GM20431 (cell line): ENCODE data around the gene PIEZO1.

Experiments
- in situ Hi-C: fragments of 300-500 bp; cut with MseI, MboI; formaldehyde crosslinking; loops from one replicate; pipeline ENCODE4 v1.15.0; 2020; ENCODE audit warnings: low sequenced_read_pairs; ENCODE audit not compliant: unreplicated experiment

PIEZO1 gene

DNA sequence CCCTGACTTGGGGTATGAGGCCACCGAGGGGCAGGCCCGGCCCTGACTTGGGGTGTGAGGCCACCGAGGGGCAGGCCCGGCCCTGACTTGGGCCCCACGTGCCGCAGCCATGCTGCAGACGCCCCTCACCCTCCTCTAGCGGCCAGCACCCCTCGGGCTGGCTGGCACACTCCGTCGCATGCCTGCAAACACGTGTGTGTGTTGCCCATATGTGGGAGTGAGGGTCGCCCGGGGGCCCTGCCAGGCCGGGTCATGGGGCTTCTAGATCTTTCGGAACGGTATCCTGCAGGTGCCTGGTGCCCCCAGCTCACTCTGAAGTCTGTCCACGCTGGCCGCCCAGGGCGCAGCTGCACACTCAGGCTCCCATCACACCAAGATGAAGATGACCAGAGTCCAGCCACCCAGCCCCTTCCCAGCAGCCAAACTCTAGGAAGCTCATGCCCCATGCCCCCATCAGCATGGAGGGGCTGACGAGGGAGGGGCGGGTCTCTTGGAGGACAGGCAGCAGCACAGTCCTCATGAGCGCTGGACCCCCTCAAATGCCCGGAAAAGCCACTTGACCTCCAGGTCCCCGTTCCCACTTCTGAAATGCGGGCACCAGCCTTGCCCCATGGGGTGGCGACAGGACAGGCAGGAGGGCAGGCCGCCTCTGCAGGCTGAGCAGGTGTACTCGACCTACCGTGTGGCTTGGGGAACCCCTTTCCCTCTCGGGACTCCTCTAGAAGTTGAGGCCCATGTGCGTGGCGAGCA lies 44.9 kb downstream of the PIEZO1 start:
- in situ Hi-C loops: no loop called here

DNA sequence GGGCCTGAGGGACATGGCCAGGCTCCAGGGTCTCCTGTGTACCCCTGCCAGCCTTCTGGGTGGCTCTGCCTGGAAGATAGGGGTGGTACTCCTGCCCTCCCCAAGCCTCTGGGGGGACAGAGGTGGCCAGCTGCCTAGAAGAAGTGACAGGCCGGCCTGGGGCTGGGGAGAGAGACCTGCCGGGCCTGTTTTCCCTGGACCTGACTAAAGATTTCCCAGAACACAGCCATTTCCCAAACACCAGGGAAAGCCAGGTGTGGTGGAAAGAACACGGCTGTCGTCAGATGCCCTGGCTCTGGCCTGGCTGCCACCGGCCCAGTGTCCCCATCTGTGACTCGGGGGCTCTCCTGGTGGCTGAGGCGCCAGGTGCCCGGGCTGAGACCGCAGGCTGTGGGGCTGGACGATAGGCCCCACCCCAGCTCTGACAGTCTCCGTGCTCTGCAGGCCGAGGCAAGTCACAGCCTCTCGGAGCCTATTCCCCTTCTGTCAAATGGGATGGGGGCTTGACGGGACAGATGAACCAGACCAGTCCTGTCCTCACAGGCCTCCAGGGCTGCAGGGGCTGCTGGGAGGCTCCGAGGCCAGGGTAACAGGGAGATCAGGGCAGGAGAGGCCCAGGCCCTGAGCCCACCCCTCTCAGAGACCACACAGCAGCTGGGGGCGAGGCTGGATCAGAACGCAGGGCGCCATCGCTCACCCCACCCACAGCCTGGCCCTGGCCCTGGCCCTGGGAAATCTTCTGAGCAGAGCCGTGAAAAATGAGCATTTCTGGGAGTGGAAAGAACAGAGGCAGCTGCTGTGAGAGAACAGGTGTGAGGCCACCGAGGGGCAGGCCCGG lies 45.7 kb downstream of the PIEZO1 start:
- in situ Hi-C loops: no loop called here

GRCh38 chr16:88738151-88739084 lies 46.6 kb downstream of the PIEZO1 start:
- in situ Hi-C loops: no loop called here

DNA sequence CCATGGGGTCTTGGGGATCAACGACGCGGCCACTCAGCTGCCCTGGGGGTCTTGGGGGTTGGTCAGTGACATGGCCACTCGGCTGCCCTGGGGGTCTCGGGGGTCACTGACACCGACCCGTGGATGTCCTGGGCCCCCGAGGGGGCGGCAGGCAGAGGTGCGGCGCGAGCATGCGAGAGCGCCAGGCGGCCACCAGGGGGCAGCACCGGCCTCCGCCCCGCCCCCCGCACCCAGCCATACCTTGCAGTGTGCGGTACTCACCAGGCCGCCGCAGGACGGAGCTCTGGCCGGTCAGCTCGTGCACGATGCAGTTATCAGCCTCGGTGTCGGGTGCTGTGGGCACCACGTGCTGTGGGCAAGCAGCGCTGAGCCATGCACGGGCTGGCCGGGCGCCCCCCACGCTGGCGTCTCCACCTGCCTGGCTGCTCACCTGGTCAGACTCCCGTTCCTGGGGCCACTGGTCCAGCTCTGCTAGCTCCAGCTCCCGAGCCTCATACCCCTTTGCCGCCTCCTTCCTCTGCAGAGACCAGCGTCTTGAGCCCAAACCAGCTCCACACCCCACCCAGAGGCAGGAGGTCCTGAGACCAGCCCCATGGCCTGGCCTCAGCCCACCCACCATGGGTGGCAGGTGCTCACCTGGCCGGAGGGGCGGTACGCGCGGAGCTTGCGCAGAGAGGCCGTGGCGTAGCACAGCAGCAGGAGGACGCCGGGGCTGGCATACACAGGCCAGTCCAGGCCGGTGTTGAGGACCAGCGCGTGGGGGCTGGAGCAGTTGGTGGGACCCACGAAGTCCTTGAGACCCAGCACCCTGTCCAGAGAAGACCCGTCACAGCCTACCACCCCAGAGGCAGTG lies 47.5 kb downstream of the PIEZO1 start:
- in situ Hi-C loops: no loop called here

- in situ Hi-C loops: no loop called here
Observed at GRCh38 chr16:88736496-88736895, 48.5 kb downstream of the PIEZO1 start.

DNA sequence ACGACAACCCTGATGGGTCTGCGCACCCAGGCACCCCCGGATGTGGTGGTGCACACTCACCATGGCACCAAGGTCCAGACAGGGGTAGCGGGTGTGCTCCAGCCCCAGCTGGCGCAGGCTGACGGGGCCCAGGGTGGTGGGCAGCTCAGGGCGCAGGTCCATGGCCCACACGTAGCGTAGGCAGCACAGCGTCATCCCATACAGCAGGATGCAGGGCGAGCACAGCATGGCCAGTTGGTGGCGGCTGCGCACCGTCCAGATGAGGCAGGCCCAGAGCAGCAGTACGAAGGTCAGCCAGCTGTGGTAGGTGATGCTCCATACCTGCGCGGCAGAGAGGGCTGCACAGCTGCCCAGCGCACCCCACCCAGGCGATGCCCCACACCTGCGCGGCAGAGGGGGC lies 48.9 kb downstream of the PIEZO1 start:
- in situ Hi-C loops: no loop called here

DNA sequence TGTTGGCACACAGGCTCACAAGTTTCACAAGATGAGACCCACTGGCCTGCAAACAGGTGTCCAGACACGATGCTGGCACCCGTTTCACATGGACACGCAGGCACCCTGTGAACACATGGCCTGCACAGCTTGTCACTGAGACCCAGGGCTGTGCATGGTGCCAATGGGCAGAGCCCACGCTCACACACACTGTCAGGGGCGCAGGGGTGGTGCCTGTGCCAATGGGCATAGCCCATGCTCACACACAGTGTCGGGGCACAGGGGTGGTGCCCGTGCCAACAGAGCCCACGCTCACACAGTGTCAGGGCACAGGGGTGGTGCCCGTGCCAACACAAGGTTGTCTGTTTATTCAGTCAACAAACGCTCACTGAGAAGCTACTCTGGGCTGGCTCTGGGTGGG lies 49.4 kb downstream of the PIEZO1 start:
- in situ Hi-C loops: no loop called here

- in situ Hi-C loops: no loop called here
Observed at GRCh38 chr16:88735121-88735520, 49.9 kb downstream of the PIEZO1 start.

- in situ Hi-C loops: no loop called here
Observed at GRCh38 chr16:88734361-88734728, 50.7 kb downstream of the PIEZO1 start.

- in situ Hi-C loops: no loop called here
Observed at GRCh38 chr16:88733630-88734360, 51.2 kb downstream of the PIEZO1 start.

DNA sequence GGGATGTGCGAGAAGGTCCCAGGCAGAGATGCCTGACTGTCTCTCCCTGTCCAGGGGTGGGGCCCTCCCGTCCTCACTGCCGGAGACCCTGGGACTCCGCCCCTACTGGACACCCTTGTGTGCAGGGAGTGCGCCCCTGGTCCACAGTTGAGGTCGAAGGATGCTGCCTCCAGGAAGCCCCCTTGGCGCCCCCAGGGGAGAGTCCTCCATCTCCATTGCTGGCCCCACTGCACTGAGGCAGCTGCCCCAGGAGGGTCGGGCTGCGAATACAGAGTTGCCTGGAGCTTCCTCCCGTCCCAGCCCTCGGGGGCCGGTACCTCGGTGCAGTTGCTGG lies 52.1 kb downstream of the PIEZO1 start:
- in situ Hi-C loops: no loop called here

DNA sequence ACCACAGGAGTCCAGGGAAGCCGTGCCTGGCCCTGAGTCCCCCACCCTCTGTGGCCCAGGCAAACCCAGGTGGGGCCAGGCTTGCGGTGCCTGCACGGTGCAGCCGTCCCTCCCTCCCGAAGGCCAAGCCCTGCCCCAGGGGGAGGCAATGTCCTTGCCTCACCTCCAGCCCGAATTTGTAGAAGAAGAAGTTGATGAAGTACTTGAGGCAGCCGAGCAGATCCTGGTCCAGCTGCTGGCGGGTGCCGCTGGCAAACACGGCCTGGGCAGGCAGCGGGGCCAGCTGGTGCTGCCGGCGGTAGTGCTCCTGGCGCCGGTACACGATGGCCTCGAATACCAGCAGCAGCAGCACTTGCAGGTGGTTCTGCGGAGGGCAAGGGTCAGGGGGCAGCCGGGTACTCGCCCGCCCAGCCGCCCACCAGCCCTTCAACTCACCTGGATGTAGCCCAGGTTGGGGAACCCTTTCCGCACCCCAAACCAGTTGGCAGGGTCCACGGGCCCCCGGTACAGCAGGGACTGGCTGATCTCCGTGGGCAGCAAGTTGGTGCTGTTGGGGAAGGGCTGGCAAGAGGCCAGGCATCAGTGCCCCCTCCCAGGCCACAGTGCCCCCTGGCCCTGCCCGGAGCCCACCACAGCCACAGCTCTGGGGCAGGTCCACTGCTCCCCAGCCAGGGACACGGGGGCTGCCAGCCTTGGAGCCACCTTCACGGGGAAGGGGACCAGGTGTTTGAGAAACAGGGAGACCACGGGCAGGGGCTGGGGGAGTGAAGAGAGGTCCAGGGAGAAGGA lies 52.7 kb downstream of the PIEZO1 start:
- in situ Hi-C loops: no loop called here

DNA sequence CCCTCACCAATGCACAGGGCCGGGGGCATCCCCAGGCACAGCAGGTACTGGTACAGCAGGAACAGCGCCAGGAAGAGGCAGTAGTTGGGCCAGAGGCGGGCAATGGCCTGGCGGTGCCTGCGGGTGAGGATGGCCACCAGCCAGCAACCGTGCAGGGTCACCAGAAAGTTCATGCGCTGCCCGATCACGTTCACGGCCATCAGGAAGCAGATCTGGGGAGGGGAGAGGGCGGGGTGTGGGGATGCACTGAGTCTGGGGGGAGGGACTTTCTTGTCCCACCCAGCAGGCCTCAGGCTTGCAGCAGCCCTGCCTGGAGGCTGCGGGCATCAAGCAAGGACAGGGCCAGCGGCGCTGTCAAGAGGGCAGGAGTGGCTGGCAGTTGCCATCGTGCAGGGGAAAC lies 53.3 kb downstream of the PIEZO1 start:
- in situ Hi-C loops: no loop called here

DNA sequence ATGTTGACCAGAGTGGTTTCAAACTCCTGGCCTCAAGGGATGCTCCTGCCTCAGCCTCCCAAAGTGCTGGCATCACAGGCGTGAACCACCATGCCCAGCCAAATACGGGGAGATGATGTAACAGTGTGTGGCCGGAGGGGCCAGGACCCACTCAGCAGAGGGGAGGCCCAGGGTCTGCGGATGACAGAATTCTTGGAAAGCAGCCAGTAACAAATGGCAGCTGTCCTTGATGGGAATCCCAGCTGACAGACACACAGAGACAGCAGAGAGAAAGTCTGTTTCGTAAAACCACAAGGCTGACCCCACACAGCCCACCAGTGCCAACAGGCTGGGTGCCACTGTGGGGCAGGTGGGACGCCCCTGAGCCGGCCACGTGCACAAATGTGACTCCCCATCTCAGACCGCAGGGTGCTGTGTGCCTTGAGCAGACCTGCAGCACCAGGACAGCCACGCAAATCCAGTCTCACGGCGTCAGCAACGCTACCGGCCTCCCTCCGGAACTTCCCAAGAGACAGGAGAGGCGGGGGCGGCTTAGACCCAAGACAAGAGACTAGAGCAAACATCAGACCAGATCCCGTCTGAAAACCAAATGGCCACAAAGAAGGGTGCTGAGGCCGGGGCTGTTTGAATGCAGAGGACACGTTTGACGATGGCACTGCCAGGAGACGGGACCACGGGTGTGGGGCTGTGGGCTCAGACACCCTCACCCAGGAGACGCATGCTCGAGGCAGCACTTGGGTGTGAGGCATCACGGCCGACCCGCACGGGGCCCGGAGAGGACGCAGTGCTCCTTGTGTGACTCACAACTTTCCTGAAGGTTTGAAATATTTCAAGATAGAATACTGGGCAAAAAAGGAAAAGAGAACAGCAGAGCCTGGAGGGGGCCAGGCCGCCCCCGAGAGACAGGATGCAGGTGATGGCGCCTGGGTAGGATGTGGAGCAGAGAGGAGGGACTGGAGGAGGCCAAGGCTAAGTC lies 54.1 kb downstream of the PIEZO1 start:
- in situ Hi-C loops: no loop called here

DNA sequence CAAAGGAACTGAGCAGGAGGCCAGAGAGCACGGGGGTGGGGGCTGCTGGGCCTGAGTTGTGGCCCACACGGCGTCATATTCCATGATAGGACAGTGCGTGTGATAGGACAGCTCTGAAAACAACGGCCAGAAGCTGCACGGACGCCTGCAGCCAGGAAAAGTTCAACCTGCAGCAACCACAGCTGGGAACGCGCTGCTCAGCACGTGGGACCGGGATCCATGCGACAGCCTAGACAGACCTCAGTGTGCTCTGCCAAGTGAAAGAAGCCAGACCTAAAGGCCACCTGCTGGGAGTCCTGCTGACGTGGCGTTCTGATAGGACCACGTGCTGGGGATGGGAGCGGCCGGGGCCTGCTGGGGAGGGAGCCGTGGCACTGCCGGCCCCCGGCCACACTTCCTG lies 57.1 kb downstream of the PIEZO1 start:
- in situ Hi-C loops: no loop called here

DNA sequence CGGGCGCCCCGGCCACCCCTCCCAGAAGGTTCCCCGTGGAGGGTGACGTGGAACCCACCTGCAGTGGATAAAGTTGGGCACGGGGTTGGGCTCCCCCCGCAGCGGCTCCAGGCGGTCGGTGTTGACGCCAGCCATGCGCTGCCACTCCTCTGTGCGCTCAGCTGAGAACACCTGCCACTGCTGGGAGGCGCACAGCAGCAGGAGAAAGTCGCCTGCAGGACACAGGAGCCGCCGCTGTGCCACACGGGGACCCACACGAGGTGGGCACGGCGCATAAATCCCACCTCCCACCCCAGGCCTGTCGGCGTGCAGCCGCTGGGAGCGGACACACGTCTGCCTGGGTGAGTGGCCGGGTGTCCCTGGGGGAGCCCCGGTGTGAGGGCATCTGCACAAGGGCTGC lies 58.0 kb downstream of the PIEZO1 start:
- in situ Hi-C loops: no loop called here

GRCh38 chr16:88726408-88726749 lies 58.6 kb downstream of the PIEZO1 start:
- in situ Hi-C loops: no loop called here
